GM18907 (cell line): ENCODE results near the gene WDR86.

ENCODE experiments used
- ATAC-seq: cut with Tn5 transposase; IDR thresholded peaks from one replicate; pipeline ENCODE4 v1.9.1; 2021; ENCODE audit warnings: mild to moderate bottlenecking, moderate library complexity; ENCODE audit not compliant: unreplicated experiment

WDR86 gene

GRCh38 chr7:151428378-151429236 lies 18.8 kb upstream of the WDR86 start:
- no peak for ATAC-seq

- no peak for ATAC-seq
Measured at GRCh38 chr7:151427705-151428377, 18.0 kb upstream of the WDR86 start.

- no peak for ATAC-seq
Measured at GRCh38 chr7:151426904-151427704, 17.3 kb upstream of the WDR86 start.

GRCh38 chr7:151426441-151426903 lies 16.6 kb upstream of the WDR86 start:
- no peak for ATAC-seq

- no peak for ATAC-seq
Measured at GRCh38 chr7:151425670-151426440, 16.0 kb upstream of the WDR86 start.

GRCh38 chr7:151424799-151425198 lies 15.0 kb upstream of the WDR86 start:
- ATAC-seq, result no peak

- ATAC-seq, result no peak
Measured at GRCh38 chr7:151423936-151424335, 14.1 kb upstream of the WDR86 start.

- no peak for ATAC-seq
Measured at GRCh38 chr7:151423226-151423625, 13.4 kb upstream of the WDR86 start.

- ATAC-seq, result no peak
Measured at GRCh38 chr7:151422212-151422611, 12.4 kb upstream of the WDR86 start.

- no peak for ATAC-seq
Measured at GRCh38 chr7:151420144-151420543, 10.3 kb upstream of the WDR86 start.

GRCh38 chr7:151416941-151417315 lies 7.1 kb upstream of the WDR86 start:
- ATAC-seq, result no peak

GRCh38 chr7:151416112-151416940 lies 6.5 kb upstream of the WDR86 start:
- no peak for ATAC-seq

GRCh38 chr7:151415375-151416105 lies 5.7 kb upstream of the WDR86 start:
- ATAC-seq, result no peak

GRCh38 chr7:151413241-151413640 lies 3.4 kb upstream of the WDR86 start:
- ATAC-seq, result no peak

- no peak for ATAC-seq
Measured at GRCh38 chr7:151412318-151412717, 2.5 kb upstream of the WDR86 start.

GRCh38 chr7:151411551-151411950 lies 1.7 kb upstream of the WDR86 start:
- no peak for ATAC-seq

GRCh38 chr7:151410405-151411390 lies 860 bp upstream of the WDR86 start:
- no peak for ATAC-seq
